Ammon's horn (tissue), 1 donor: ENCODE results near the gene ZNF726.
A peak's percentile ranks its signal among the peaks of the same experiment; 100 is the strongest.
"Not testable (repeated sequence)": the region's sequence is repeated elsewhere in the genome, so short reads cannot be mapped to it uniquely, and the experiment has no call there.

Experiments used
- DNase-seq: peaks from one replicate; pipeline ENCODE4 v3.0.0-alpha.2; 2016; ENCODE audit warnings: low spot score

Gene ZNF726

DNA sequence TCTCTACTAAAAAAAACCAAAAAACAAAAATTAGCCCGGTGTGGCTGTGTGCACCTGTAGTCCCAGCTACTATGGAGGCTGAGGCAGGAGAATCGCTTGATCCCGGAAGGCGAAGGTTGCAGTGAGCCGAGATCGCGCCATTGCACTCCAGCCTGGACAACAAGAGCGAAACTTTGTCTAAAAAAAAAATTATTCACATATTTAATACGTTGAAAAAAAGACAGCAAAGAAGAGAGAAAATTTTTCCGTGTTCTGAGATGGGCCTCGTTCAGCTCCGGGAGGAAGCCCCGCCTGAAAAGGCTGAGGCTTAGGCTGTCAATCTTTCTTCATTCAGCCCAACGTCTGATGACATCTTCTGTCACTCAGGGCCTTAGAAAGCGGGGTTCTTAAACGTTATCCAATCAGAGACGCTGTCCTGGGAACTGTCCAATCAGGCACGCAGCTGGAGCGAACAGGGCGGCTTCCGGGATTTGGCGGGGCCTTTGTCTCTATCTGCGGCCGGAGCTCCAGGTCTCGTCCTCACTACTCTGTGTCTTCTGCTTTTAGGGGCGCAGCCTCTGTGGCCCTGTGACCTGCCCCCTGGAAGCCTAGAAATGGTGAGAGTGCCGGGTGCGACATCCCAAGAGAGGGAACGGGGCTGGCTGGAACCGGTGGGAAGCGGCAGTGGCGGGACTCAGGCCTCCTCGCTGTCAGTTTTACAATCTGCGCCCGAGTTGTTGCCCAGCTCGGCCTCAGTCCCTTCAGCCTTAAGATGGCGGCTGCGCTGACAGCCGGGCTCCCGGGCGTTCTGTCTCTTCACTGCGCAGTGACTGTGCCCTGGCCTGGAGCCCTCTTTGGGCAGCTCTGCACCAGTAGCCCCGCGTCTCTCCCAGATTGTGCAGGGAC is at the start of gene ZNF726:
ZNF726 (plus strand) TSS at position 485 of the 885 bp plus-strand sequence; CDS start at position 594, 109 bp downstream.
- peak; percentile 97 for DNase-seq

DNA sequence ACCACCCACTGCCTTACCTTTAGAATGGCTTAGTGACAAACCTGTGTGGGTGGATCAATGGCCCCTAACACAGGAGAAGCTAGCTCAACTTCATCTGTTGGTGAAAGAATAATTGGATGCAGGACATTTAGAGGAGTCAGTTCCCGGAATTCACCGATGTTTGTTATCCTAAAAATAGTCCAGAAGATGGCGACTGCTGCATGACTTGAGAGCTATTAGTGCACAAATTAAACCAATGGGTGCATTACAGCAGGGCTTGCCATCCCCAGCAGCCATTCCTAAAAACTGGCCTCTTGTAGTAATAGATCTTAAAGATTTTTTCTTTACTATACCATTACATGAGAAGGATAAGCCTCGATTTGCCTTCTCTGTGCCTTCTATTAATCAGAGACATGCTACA is 46.8 kb upstream of the ZNF726 start:
- no peak for DNase-seq

DNA sequence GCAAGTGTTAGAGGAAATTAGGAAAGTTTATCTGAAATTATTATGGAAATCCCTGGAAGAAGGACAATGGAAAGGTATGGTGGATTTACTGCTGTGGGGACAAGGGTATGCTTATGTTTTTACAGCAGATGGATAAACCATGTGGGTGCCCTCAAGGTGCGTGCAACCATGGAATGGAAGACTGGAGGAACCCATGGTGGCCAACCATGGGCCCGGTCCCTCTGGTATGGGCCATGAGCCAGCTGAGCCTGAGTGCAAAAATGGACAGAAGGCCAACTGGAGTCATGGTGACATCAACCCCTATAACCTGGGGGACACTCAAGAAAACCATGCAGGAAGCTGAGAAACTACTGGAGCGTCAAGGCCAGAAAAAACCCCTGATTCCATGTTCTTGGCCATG is 46.1 kb upstream of the ZNF726 start:
- no peak for DNase-seq

DNA sequence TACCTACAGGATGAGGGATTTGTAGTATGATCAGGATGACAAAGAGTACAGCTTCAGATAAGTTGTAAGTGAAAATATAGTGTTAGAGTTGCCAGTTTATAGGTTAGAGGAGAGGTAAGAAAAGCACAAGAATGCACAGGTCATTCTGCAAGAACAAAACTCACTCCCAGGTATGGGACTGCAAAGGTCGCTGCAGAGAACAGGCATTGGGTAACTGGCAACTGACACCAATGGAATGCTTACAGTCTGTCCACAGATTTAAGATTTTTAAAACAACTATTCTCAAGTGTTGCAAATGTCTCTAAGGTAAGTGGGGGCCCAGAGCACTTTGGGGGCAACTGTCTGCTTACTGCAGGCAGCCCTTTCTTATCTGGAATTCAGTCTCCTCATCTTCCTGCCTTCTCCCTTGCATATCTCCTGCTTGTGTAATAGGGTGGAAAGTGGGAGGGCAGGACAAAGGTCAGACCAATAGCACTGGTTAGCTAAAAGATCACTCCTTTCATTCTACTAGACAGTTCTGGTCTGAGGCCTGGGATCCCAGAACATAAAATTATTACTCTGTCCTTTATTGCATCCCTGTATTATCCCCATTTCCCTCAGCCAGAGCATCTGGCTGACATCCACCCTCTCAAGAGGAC is 42.3 kb upstream of the ZNF726 start:
- DNase-seq: no peak

DNA sequence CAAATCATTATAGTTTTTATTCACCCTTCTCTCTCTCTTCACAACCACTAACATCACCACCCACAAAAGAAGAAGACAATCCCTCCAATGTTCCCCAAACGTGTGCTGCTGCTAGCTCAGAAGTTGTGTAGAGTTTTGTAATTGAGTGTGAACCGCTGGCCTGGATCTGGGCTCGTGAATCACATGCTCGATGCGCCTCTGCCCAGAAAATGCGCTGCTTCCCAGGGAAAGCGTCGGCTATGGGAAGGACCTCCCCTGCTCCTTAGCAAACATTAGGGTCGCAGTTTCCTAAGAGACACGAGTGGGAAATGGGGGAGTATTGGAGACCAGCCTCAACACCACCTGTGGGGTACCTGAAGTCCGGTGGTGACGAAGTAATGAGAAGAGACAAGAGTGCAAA is 38.4 kb upstream of the ZNF726 start:
- DNase-seq: no peak

DNA sequence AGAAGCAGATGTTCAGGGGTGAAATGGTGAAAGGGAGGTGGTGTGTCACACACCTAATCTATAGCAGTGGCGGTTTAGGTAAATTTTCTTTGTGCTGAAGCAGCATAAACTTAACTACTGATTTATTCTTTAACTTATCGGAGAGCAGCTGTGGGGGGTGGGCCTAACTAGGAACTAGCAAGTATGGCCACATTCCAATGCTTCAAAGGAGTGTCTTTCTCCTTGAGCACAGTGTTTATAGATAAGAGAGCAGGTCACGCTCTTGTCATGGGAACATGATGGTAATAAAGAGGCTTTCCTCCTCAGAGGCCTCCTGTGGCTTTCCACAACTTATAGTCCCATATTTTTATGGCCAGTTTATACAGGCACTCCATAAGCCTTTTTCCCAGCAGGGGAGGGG is 37.9 kb upstream of the ZNF726 start:
- DNase-seq: not testable (repeated sequence)

DNA sequence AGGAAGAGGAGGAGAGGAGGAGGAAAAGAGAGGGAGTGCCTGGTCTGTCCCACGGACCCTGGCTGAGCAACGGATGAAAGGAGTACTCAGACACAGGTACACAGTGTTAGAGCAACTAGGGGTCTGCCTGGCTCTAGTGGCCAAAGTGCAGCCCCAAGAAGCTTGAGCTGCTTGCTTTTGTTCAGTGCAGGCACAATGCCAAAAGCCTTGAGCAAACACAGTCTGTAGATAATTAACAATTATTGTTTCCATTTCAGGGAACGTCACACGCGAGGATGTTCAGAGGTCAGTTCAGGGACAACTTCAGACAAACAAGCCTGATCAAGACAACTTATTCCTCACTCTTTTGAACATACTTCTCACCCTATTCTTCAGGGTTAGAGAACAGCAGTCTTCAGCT is 32.2 kb upstream of the ZNF726 start:
- no peak for DNase-seq

DNA sequence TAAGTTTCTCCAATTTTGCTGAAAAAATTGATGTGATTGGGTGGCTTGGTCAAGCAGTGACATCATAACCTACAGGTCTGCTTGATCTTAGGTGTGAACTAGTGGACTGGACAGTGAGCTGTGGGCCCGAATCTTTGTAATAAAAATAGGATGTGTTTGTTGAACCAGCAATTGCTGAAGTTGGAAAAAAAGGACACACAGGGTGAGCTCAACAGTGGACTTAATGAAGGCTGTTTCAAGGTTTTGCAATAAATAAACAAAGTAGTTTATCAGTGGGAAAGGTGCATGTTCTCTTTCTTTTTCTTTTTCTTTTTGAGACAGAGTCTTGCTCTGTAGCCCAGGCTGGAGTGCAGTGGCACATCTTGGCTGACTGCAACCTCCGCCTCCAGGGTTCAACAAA is 30.3 kb upstream of the ZNF726 start:
- no peak for DNase-seq

DNA sequence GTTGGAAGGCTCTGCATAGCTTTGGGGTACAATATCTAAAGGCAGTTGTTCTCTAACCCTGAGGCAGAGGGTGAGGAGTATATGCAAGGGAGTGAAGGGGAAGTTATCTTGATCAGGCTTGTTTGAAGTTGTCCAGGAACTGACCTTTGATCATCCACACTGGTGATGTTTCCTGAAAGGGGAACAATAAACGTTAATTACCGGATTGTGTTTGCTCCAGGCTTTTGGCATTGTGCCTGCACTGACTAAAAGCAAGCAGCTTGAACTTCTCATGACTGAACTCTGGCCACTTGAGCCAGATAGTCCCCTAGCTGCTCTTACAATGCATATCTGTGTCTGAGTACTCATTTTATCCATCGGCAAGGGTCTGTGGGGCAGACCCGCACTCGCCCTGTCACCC is 27.0 kb upstream of the ZNF726 start:
- DNase-seq: no peak

DNA sequence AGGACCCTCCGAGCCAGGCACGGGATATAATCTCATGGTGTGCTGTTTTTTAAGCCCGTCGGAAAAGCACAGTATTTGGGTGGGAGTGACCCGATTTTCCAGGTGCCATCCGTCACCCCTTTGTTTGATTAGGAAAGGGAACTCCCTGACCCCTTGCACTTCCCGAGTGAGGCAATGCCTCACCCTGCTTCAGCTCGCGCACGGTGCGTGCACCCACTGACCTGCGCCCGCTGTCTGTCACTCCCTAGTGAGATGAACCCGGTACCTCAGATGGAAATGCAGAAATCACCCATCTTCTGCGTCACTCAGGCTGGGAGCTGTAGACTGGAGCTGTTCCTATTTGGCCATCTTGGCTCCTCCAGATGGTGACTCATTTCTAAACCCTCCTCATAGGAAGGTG is 18.6 kb upstream of the ZNF726 start:
- not testable (repeated sequence) for DNase-seq

DNA sequence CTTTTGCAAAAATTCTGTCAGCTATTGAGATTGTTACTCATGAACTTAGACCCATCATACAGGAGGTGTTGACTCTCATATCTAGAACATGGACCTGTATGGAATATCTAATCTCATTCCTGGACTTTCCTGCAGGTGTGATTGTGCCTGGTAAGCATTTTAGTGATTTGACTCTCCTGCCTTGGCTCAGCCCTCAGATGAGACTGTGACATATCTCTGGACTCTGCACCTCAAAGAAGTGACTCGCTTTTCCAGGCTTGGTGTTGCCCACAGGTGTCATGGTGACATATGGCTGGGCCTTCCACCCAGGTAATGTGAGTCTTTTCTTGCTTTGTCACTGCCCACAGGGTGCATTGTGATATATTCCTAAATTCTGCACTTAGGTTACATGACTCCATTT is 17.8 kb upstream of the ZNF726 start:
- no peak for DNase-seq

DNA sequence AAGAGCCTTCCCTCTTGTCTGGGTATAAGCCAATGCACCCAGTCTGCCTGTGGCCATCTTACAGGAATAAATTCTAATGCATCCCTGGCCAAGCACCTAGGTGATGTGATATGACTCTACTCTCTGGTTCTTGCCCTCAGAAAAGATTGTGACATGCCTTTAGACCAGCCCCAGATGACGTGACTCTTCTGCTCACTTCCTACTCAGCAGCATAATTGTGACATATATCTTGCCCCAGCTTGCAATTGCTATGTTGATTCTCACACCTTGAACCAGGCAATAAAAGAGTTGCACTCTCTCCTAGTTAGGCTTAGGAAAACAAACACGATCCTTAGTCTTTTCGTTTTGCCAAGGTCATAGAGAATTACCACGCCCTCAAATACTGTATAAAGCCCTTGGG is 13.3 kb upstream of the ZNF726 start:
- no peak for DNase-seq

DNA sequence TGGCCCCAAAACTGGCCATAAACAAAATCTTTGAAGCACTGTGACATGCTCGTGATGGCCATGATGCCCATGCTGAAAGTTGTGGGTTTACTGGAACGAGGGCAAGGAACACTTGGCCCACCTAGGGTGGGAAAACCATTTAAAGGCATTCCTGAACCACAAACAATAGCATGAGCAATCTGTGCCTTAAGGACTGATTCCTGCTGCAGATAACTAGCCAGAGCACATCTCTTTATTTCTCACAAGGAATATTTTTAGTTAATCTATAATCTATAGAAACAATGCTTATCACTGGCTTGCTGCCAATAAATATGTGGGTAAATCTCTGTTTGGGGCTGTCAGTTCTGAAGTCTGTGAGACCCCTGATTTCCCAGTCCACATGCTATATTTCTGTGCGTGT is 10.3 kb upstream of the ZNF726 start:
- no peak for DNase-seq

DNA sequence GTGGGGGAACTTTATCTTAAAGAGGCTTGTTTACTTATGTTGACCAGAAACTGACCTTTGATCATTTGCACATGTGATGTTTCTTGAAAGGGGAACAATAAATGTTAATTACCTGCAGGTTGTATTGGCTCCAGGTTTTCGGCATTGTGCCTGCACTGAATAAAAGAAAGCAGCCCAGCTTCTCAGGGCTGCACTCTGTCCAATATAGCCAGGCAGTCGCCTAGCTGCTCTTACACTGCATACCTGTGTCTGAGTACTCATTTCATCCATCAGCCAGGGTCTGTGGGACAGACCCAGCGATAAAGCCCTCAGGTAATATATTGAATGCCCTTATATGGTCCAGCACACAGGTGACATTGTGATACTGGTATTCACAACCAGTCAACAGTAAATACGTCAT is 8.9 kb upstream of the ZNF726 start:
- no peak for DNase-seq

DNA sequence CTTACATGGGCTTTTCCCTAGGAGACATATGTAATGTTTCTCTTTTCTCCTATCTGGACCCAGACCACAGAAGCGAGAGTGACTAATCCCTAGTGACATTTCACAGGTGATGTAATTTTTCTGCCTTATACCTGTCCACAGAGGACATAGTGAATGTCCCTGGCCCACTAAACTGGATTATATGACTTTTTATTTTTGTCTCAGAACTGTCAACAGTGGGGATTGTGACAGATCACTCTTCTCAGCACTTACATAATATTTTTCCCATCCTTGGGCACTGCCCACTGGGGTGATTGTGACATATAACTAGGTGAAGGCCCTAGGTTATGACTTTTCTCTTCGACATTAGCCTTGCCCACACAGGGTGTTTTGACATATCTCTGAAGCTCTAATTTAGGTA is 7.9 kb upstream of the ZNF726 start:
- DNase-seq: no peak

DNA sequence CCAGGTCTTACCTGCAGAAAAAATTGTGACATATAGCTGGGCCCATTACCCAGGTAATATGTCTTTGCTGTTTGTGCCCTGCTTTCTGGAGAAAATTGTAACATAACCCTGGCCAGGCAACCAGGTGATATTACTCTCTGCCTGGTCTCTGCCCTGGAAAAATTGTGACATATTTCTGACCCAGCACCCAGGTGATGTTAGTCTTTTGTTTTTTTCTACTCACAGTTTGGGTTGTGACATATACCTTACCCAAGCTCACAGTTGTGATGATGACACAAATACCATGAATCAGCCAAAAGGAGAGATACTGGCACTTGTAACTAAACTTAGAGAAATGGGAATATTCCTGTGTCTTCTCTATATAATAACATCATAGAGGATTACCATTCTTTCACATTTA is 6.5 kb upstream of the ZNF726 start:
- DNase-seq: no peak

DNA sequence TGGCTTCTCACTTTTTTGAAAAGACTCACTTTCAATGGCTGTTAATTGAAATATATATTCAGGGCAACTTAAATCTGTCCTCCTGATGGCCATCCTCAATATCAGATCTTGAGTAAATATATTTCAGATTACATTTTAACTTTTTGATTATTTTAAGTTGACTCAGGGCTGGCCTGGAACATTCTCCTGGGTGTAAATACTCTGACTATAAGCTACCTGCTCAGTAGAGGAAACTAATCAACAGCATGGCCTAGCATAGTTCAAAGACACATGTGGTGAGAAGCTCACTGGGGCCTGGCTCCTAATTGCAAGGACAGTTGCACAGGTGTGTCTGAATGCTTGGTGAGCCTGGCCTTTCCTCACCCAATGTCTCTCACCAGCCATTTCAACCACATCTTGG is 5.5 kb upstream of the ZNF726 start:
- no peak for DNase-seq

DNA sequence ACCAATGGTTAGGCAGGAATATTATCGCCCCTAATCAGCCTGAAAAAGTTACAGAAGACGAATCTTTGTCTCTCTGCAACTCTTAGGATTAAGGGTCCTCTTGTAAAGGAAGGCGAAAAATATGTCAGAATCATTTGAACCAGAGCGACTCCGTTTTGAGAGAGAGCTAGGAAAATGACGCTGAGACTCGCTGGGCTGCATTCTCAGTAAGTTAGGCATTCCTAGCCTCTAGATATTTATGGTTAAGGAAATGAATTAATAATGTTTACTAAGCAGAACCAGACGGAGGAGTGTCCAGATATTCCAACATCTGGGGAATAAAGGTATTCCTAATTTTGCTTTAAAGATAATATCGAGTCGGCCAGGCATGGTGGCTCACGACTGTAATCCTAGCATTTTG is 755 bp upstream of the ZNF726 start:
- no peak for DNase-seq

DNA sequence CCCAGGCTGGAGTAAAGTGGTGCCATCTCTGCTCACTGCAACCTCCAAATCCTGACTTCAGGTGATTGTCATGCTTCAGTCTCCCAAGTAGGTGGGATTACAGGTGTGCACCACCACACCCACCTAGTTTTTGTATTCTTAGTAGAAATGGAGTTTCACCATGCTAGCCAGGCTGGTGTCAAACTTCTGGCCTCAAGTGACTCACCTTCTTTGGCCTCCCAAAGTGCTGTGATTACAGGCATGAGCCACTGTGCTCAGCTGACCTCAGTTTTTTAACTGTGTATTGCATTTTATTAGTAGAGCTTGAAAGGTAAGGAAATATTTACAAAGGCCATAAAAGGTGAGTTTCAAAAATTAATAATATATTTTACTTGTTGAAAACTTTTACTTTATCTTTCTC is 2.3 kb downstream of the ZNF726 start:
- no peak for DNase-seq

DNA sequence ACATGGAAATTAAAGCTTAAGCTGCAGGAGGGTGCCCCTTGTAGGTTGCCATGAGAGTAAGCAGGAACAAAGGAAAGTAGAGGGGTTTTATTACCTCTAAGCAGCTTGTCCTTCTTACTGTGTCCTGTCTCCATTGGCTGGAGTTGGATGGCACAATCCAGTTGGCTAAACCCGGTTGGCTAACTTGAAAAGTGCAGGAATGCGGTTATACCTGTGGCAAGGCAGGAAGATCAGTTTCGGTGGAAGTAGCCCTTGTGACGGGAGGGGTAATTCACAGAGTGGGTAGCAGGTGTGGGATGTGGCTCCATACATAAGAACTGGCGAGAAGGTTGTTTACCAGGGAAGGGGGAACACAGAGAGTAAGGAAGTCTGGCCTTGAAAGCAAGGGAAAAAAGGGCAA is 3.2 kb downstream of the ZNF726 start:
- DNase-seq: no peak

DNA sequence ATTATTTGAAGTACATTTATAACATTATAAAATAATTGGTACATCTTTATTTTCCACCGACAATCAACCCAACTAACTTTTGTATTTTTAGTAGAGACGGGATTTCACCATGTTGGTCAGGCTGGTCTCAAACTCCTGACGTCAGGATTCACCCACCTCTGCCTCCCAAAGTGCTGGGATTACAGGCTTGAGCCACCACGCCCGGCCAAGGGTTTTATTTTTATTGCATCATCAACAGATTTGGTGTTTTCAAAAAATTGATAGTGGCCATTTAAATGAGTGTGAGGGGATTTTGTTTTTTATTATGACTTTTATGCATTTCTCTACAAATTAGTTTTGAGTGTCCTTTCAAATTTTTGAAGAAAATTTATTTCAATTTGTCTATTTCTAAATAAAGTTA is 10.6 kb downstream of the ZNF726 start:
- no peak for DNase-seq

DNA sequence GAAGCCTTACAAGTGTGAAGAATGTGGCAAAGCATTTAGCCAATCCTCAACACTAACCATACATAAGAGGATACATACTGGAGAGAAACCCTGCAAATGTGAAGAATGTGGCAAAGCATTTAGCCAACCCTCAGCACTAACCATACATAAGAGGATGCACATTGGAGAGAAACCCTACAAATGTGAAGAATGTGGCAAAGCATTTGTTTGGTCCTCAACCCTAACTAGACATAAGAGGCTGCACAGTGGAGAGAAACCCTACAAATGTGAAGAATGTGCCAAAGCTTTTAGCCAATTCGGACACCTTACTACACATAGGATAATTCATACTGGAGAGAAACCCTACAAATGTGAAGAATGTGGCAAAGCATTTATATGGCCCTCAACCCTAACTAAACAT is 18.2 kb downstream of the ZNF726 start:
- no peak for DNase-seq

DNA sequence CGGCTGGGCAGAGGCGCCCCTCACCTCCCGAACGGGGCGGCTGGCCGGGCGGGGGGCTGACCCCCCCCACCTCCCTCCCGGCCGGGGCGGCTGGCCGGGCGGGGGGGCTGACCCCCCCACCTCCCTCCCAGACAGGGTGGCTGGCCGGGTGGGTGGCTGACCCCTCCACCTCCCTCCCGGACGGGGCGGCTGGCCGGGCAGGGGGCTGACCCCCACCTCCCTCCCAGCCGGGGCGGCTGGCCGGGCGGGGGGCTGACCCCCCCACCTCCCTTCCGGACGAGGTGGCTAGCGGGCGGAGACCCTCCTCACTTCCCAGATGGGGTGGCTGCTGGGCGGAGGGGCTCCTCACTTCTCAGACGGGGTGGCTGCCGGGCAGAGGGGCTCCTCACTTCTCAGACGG is 22.3 kb downstream of the ZNF726 start:
- DNase-seq: not testable (repeated sequence)

DNA sequence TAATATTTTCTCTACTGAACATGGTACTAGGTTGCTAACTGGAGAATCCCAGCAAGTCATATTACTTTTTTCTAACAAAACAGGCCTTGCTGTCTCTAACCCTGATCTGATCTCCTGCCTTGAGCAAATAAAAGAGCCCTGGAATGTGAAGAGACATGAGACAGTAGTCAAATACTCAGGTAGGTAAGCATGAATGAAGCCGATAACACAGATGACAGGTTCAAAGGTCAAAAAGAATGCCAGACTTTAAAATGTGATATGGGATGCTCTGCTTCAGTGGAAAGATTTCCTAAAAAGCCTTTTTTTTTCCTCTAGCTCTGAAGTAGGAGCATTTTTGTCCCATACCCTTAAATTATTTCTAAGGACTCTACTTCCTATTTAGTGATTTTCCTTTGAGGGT is 28.7 kb downstream of the ZNF726 start:
- DNase-seq: no peak
